Stomach (tissue), 9 donors: ENCODE measurements around the gene ARID5B. TPM values are rescaled to one million over a fixed set of nuclear protein-coding genes. Genes with fewer than 3 reads are reported as not detected.

Source experiments
- DNase-seq, 2 donors: peaks; one replicate each; pipeline versions ENCODE4 v3.0.0 to v3.0.0-alpha.2; 2013 to 2019
- H3K27ac ChIP-seq, 5 donors: fragments of 200-600 bp in 4 of 5; sonication (generic) in 4 of 5; one replicate each; pipeline ENCODE4 v1.5.1; 2013 to 2019; ENCODE audit warnings: mild to moderate bottlenecking in 1 of 5, moderate library complexity in 1 of 5
- H3K27me3 ChIP-seq, 3 donors: fragments of 200-600 bp; sonication (generic); one replicate each; pipeline ENCODE4 v1.5.1; 2017 to 2019; ENCODE audit warnings: mixed run types in 1 of 3
- H3K36me3 ChIP-seq, 4 donors: fragments of 200-600 bp; sonication (generic); 1 replicate in 3 of 4; 2 replicates in 1 of 4; pipeline ENCODE4 v1.5.1; 2016 to 2019
- H3K4me1 ChIP-seq, 4 donors: fragments of 200-600 bp; sonication (generic); one replicate each; pipeline ENCODE4 v1.5.1; 2016 to 2019
- H3K4me3 ChIP-seq, 4 donors: fragments of 200-600 bp; sonication (generic) in 3 of 4; one replicate each; pipeline ENCODE4 v1.5.1; 2016 to 2019; ENCODE audit warnings: mild to moderate bottlenecking in 1 of 4
- H3K9me3 ChIP-seq, 4 donors: fragments of 200-600 bp; sonication (generic); one replicate each; pipeline ENCODE4 v1.5.1; 2016 to 2019
- EP300 ChIP-seq: sonication (generic); formaldehyde crosslinking; IDR thresholded peaks from one replicate; pipeline ENCODE4 v1.6.1; 2017; ENCODE audit warnings: antibody characterized with exemption
- POLR2A ChIP-seq, 4 donors: fragments of 450-650 bp; IDR thresholded peaks; one replicate each; pipeline ENCODE4 v1.6.1; 2016; ENCODE audit warnings: antibody characterized with exemption in 4 of 4, control low read depth in 2 of 4, mild to moderate bottlenecking in 1 of 4, moderate library complexity in 1 of 4
- POLR2AphosphoS5 ChIP-seq, 3 donors: sonication (generic); formaldehyde crosslinking; IDR thresholded peaks; one replicate each; pipeline ENCODE4 v1.6.1; 2016; ENCODE audit warnings: antibody characterized with exemption in 3 of 3
- WGBS, 5 donors: extraction: QIAGEN DNeasy Blood & Tissue Kit in 3 of 5; methylation state at CpG; one replicate each; pipeline versions ENCODE4 v1.1.5 to v1.1.7; 2013 to 2018; 5-methylcytosine and 5-hydroxymethylcytosine counted together
- intact Hi-C: fragments of 100-400 bp; cut with DNase I; formaldehyde crosslinking; loops from one replicate; pipeline ENCODE4 v1.15.1; 2023; ENCODE audit warnings: low total_unique reads
- polyA plus RNA-seq, 3 donors: library from polyadenylated mRNA; stranded (reverse); fragments of 200-250 nt; gene quantifications; one replicate each; pipeline ENCODE4 v1.2.3, GENCODE V29; 2013
- total RNA-seq, 5 donors: library from RNA; depleted of rRNA; stranded (reverse); fragments of >200 nt; gene quantifications; one replicate each; pipeline versions ENCODE4 v1.1.0 to v1.2.3, GENCODE V29; 2014 to 2016
- TF ChIP-seq, protein P1 (sequence below), 7 experiments: fragments of 450-650 bp in 4 of 7; fragments of 200-600 bp in 3 of 7; sonication (generic) in 3 of 7; IDR thresholded peaks; one replicate each; pipeline ENCODE4 v1.5.1; 2016 to 2019; ENCODE audit warnings: antibody characterized with exemption in 7 of 7, control low read depth in 2 of 7, mild to moderate bottlenecking in 1 of 7
- donor health status: healthy with polysubstance abuse.
- donor health status: Bipolar disorder and iron deficiency.
- donor health status: healthy.

ARID5B gene
- total and polyA plus RNA-seq, 8 donors = 5.4 to 64.2 (median 11.9) TPM

- intact Hi-C loops = no loop called here
- WGBS, 5 donors = 41 to 50% (median 46%) methylated on average over 2 of the region's 2 CpGs
- TF ChIP-seq POLR2A (IDR thresholded peaks at IDR 0.05) (no peak), POLR2AphosphoS5 (IDR thresholded peaks at IDR 0.05) (no peak), EP300 (no peak)
- TF ChIP-seq, protein P1, sequence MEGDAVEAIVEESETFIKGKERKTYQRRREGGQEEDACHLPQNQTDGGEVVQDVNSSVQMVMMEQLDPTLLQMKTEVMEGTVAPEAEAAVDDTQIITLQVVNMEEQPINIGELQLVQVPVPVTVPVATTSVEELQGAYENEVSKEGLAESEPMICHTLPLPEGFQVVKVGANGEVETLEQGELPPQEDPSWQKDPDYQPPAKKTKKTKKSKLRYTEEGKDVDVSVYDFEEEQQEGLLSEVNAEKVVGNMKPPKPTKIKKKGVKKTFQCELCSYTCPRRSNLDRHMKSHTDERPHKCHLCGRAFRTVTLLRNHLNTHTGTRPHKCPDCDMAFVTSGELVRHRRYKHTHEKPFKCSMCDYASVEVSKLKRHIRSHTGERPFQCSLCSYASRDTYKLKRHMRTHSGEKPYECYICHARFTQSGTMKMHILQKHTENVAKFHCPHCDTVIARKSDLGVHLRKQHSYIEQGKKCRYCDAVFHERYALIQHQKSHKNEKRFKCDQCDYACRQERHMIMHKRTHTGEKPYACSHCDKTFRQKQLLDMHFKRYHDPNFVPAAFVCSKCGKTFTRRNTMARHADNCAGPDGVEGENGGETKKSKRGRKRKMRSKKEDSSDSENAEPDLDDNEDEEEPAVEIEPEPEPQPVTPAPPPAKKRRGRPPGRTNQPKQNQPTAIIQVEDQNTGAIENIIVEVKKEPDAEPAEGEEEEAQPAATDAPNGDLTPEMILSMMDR (IDR thresholded peaks at IDR 0.05) = no peak
- DNase-seq = no peak
- peak overlapping the region; percentile 80 to 92 (median 89) for H3K27ac ChIP-seq
- peaks cover 37 to 85% (median 57%) of the 10 kb centered on the region in 4 donors for H3K4me1 ChIP-seq
- H3K27me3 ChIP-seq = no peaks in the 10 kb centered on the region
- no peaks in the 10 kb centered on the region for H3K9me3 ChIP-seq
- H3K36me3 ChIP-seq = peaks cover 9 to 15% (median 14%) of the 10 kb centered on the region in 4 donors
- no peak overlapping the region for H3K4me3 ChIP-seq
Observed at GRCh38 chr10:62047960-62048383, 146.5 kb downstream of the ARID5B start.

DNA sequence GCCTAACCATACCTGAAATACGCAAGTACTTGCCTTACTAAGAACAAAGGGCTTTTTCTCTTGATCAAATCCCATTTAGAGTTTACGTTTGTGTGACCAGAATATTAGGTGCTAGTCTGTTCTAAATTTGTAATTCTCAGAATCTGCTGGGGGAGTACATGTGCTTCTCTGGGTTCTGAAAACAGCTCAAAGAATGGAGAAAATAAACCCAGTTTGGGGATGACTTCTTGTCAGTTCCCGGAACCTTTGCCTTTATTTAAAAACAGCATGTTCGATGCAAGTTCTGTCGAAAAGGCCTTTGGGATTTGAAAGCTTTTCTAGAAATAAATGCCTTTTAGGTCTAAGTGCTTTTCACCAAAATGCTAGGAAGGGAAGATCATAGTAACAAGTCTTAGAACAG is 147.0 kb downstream of the ARID5B start:
- intact Hi-C loops = no loop called here
- DNase-seq = no peak
- 38 to 47% (median 45%) methylated on average over 5 of the region's 5 CpGs for WGBS, 5 donors
- Histone ChIP-seq H3K27ac (peak overlapping the region in 4 of 5 donors; percentile 81 to 92 (median 90)), H3K36me3 (peaks cover 9 to 20% (median 19%) of the 10 kb centered on the region in 4 donors), H3K27me3 (no peaks in the 10 kb centered on the region), H3K4me1 (peaks cover 40 to 89% (median 61%) of the 10 kb centered on the region in 4 donors), H3K4me3 (peak overlapping the region in 2 of 4 donors; percentile 39 to 42), H3K9me3 (no peaks in the 10 kb centered on the region)
- no peak for TF ChIP-seq POLR2AphosphoS5 (IDR thresholded peaks at IDR 0.05)
- no peak for TF ChIP-seq EP300
- TF ChIP-seq, protein P1 (IDR thresholded peaks at IDR 0.05) = no peak
- no peak for TF ChIP-seq POLR2A (IDR thresholded peaks at IDR 0.05)

GRCh38 chr10:62048919-62049623 is 147.6 kb downstream of the ARID5B start:
- peaks cover 9 to 24% (median 22%) of the 10 kb centered on the region in 4 donors for H3K36me3 ChIP-seq
- peak overlapping the region; percentile 39 to 50 (median 44) for H3K4me3 ChIP-seq
- H3K9me3 ChIP-seq = no peaks in the 10 kb centered on the region
- H3K27me3 ChIP-seq = no peaks in the 10 kb centered on the region
- TF ChIP-seq, protein P1 (IDR thresholded peaks at IDR 0.05) = no peak
- peak; percentile 81 to 98 (median 95) for TF ChIP-seq POLR2AphosphoS5 (IDR thresholded peaks at IDR 0.05)
- peak in 1 of 4 donors; percentile 64 for TF ChIP-seq POLR2A (IDR thresholded peaks at IDR 0.05)
- peak overlapping the region; percentile 42 to 92 (median 89) for H3K27ac ChIP-seq
- 8 to 18% (median 14%) methylated on average over 21 of the region's 21 CpGs for WGBS, 5 donors
- intact Hi-C loops = no loop called here
- peak; percentile 74 to 94 for DNase-seq
- peaks cover 44 to 89% (median 67%) of the 10 kb centered on the region in 4 donors for H3K4me1 ChIP-seq

- Histone ChIP-seq H3K4me1 (peaks cover 44 to 92% (median 73%) of the 10 kb centered on the region in 4 donors), H3K36me3 (peaks cover 9 to 26% (median 25%) of the 10 kb centered on the region in 4 donors), H3K27me3 (no peaks in the 10 kb centered on the region), H3K9me3 (no peaks in the 10 kb centered on the region), H3K27ac (peak overlapping the region; percentile 42 to 92 (median 89)), H3K4me3 (peak overlapping the region; percentile 39 to 50 (median 44))
- TF ChIP-seq EP300 (no peak), POLR2AphosphoS5 (IDR thresholded peaks at IDR 0.05) (no peak)
- TF ChIP-seq, protein P1 (IDR thresholded peaks at IDR 0.05) = no peak
- DNase-seq = no peak
- WGBS, 5 donors = 20 to 36% (median 32%) methylated on average over 2 of the region's 2 CpGs
- intact Hi-C loops = no loop called here
Observed at GRCh38 chr10:62049624-62050345, 148.3 kb downstream of the ARID5B start.
